Activated naive CD4-positive, alpha-beta T cell treated with anti-CD3 and anti-CD28 coated beads, Interleukin-2, amount 50 U/mL, for 16 hours (primary cell): ENCODE data around the gene KCNQ1.

Experiments used
- DNase-seq: peaks from one replicate; pipeline ENCODE4 v3.0.0-alpha.2; 2020

Gene KCNQ1

GRCh38 chr11:2818503-2818902, 373.7 kb downstream of the KCNQ1 start:
- no peak for DNase-seq

- no peak for DNase-seq
These were observed 374.5 kb downstream of the KCNQ1 start for GRCh38 chr11:2819316-2819715.

- no peak for DNase-seq
These were observed 376.2 kb downstream of the KCNQ1 start for GRCh38 chr11:2820976-2821375.

- no peak for DNase-seq
These were observed 377.1 kb downstream of the KCNQ1 start for GRCh38 chr11:2821891-2822290.

GRCh38 chr11:2824851-2825250, 380.0 kb downstream of the KCNQ1 start:
- DNase-seq = no peak

GRCh38 chr11:2825261-2825888, 380.6 kb downstream of the KCNQ1 start:
- DNase-seq = no peak

- DNase-seq = no peak
These were observed 381.3 kb downstream of the KCNQ1 start for GRCh38 chr11:2825889-2826678.

- DNase-seq = no peak
These were observed 381.9 kb downstream of the KCNQ1 start for GRCh38 chr11:2826679-2827056.

- DNase-seq = no peak
These were observed 382.4 kb downstream of the KCNQ1 start for GRCh38 chr11:2827256-2827655.

GRCh38 chr11:2827792-2828191, 383.0 kb downstream of the KCNQ1 start:
- DNase-seq = no peak

- no peak for DNase-seq
These were observed 383.9 kb downstream of the KCNQ1 start for GRCh38 chr11:2828585-2829330.

- no peak for DNase-seq
These were observed 385.4 kb downstream of the KCNQ1 start for GRCh38 chr11:2830030-2830812.

- DNase-seq = no peak
These were observed 386.1 kb downstream of the KCNQ1 start for GRCh38 chr11:2830886-2831285.

- no peak for DNase-seq
These were observed 387.1 kb downstream of the KCNQ1 start for GRCh38 chr11:2831781-2832532.

GRCh38 chr11:2832533-2833020, 387.8 kb downstream of the KCNQ1 start:
- DNase-seq = no peak

GRCh38 chr11:2833051-2833715, 388.4 kb downstream of the KCNQ1 start:
- DNase-seq = no peak

GRCh38 chr11:2833716-2834502, 389.1 kb downstream of the KCNQ1 start:
- no peak for DNase-seq

- no peak for DNase-seq
These were observed 389.9 kb downstream of the KCNQ1 start for GRCh38 chr11:2834503-2835273.

GRCh38 chr11:2835296-2835695, 390.5 kb downstream of the KCNQ1 start:
- no peak for DNase-seq

- no peak for DNase-seq
These were observed 390.9 kb downstream of the KCNQ1 start for GRCh38 chr11:2835751-2836150.
